T-helper 9 cell (primary cell): ENCODE data around the gene FILIP1L.
A peak's percentile ranks its signal among the peaks of the same experiment; 100 is the strongest.
"Not testable (repeated sequence)": the region's sequence is repeated elsewhere in the genome, so short reads cannot be mapped to it uniquely, and the experiment has no call there.

Experiments used
- DNase-seq: peaks from one replicate; pipeline ENCODE4 v3.0.0-alpha.2; 2020

The FILIP1L gene

GRCh38 chr3:100073049-100073713, 41.1 kb downstream of the FILIP1L start:
- no peak for DNase-seq

GRCh38 chr3:100072326-100073048, 41.8 kb downstream of the FILIP1L start:
- DNase-seq: no peak

- no peak for DNase-seq
Measured at GRCh38 chr3:100069472-100069871, 44.8 kb downstream of the FILIP1L start.

- DNase-seq: peak; percentile 64
Measured at GRCh38 chr3:100068826-100069225, 45.5 kb downstream of the FILIP1L start.

GRCh38 chr3:100067589-100067988, 46.7 kb downstream of the FILIP1L start:
- no peak for DNase-seq

GRCh38 chr3:100063929-100064461, 50.3 kb downstream of the FILIP1L start:
- DNase-seq: no peak

- no peak for DNase-seq
Measured at GRCh38 chr3:100062665-100063064, 51.6 kb downstream of the FILIP1L start.

- DNase-seq: no peak
Measured at GRCh38 chr3:100060685-100061484, 53.4 kb downstream of the FILIP1L start.

- no peak for DNase-seq
Measured at GRCh38 chr3:100059472-100059871, 54.8 kb downstream of the FILIP1L start.

- no peak for DNase-seq
Measured at GRCh38 chr3:100057716-100058575, 56.4 kb downstream of the FILIP1L start.

- DNase-seq: no peak
Measured at GRCh38 chr3:100053951-100054620, 60.2 kb downstream of the FILIP1L start.

GRCh38 chr3:100051513-100051912, 62.8 kb downstream of the FILIP1L start:
- DNase-seq: not testable (repeated sequence)

GRCh38 chr3:100048248-100048647, 66.1 kb downstream of the FILIP1L start:
- DNase-seq: no peak

- DNase-seq: no peak
Measured at GRCh38 chr3:100047455-100048141, 66.7 kb downstream of the FILIP1L start.

GRCh38 chr3:100046986-100047385, 67.3 kb downstream of the FILIP1L start:
- DNase-seq: no peak

- no peak for DNase-seq
Measured at GRCh38 chr3:100045696-100046095, 68.6 kb downstream of the FILIP1L start.

- no peak for DNase-seq
Measured at GRCh38 chr3:100044369-100044768, 69.9 kb downstream of the FILIP1L start.

GRCh38 chr3:100043271-100043670, 71.0 kb downstream of the FILIP1L start:
- no peak for DNase-seq

GRCh38 chr3:100042166-100042981, 71.9 kb downstream of the FILIP1L start:
- no peak for DNase-seq

GRCh38 chr3:100041328-100041749, 73.0 kb downstream of the FILIP1L start:
- DNase-seq: no peak
